ENCODE results near the gene ZNF527. TPM values are rescaled to one million over a fixed set of nuclear protein-coding genes. Genes with fewer than 3 reads are reported as not detected.
"Not testable (repeated sequence)": the region's sequence is repeated elsewhere in the genome, so short reads cannot be mapped to it uniquely, and the experiment has no call there.

Gene ZNF527
- polyA plus RNA-seq, 1 donor from 2014 or later, result 10.4 TPM

DNA sequence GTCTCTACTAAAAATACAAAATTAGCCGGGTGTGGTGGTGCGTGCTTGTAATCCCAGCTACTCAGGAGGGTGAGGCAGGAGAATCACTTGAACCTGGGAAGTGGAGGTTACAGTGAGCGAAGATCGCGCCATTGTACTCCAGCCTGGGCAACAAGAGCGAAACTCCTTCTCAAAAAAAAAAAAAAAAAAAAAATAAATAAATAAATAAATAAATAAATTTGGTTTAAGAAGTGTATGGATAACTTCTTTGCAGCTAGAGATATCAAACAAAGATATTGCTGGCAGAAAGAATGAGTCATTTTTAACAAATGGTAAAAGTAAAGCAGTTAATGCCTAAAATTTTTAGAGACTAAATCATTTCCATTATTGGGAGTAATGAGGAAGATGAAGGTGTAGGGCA, 20.5 kb downstream of the ZNF527 start:
- not testable (repeated sequence) for H3K27ac Mint-ChIP-seq
- peaks cover 14 to 54% (median 38%) of the 10 kb centered on the region in 3 donors for H3K9me3 Mint-ChIP-seq

DNA sequence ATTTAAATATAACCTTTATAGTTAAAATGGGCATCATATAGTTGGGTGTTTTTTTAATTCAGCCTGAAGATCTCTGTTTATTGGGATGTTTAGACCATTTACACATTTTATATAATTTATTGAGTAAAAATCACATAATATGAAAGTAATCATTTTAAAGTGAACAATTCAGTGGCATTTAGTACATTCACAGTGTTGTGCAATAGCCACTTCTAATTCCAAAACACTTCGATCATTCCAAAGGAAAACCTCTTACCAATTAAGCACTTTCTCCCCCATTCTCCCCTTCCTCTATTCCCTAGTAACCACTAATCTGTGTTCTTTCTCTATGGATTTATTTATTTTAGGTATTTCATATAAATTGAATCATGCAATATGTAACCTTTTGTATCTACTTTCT, 30.2 kb downstream of the ZNF527 start:
- Mint-ChIP-seq H3K4me1 (no peaks in the 10 kb centered on the region), H3K36me3 (peaks cover 6% of the 10 kb centered on the region), H3K27me3 (no peaks in the 10 kb centered on the region), H3K4me3 (no peak overlapping the region), H3K9me3 (peaks cover 19 to 39% (median 27%) of the 10 kb centered on the region in 3 donors), H3K27ac (no peak overlapping the region)

More for the DNA sequence above, 20.5 kb downstream of the ZNF527 start:
- H3K4me3 Mint-ChIP-seq, H3K27me3 Mint-ChIP-seq, H3K4me1 Mint-ChIP-seq: not testable (repeated sequence)
- H3K36me3 Mint-ChIP-seq, result peaks cover 23% of the 10 kb centered on the region

GRCh38 chr19:37403403-37403802, 32.5 kb downstream of the ZNF527 start:
- Mint-ChIP-seq H3K27me3 (no peaks in the 10 kb centered on the region), H3K36me3 (peaks cover 6% of the 10 kb centered on the region), H3K4me3 (no peak overlapping the region), H3K27ac (no peak overlapping the region), H3K4me1 (no peaks in the 10 kb centered on the region), H3K9me3 (peaks cover 19 to 40% (median 25%) of the 10 kb centered on the region in 3 donors)

- H3K9me3 Mint-ChIP-seq, result peaks cover 14 to 32% (median 25%) of the 10 kb centered on the region in 3 donors
- not testable (repeated sequence) for H3K27me3 Mint-ChIP-seq, H3K4me1 Mint-ChIP-seq, H3K4me3 Mint-ChIP-seq, H3K27ac Mint-ChIP-seq, H3K36me3 Mint-ChIP-seq
Observed at GRCh38 chr19:37406140-37406846, 35.4 kb downstream of the ZNF527 start.

GRCh38 chr19:37412700-37413099, 41.8 kb downstream of the ZNF527 start:
- Mint-ChIP-seq H3K27ac (no peak overlapping the region), H3K4me1 (no peaks in the 10 kb centered on the region), H3K36me3 (peaks cover 7% of the 10 kb centered on the region), H3K4me3 (no peak overlapping the region), H3K9me3 (peaks cover 9 to 41% (median 30%) of the 10 kb centered on the region in 3 donors), H3K27me3 (no peaks in the 10 kb centered on the region)

- no peaks in the 10 kb centered on the region for H3K27me3 Mint-ChIP-seq
- peaks cover 14 to 42% (median 30%) of the 10 kb centered on the region in 3 donors for H3K9me3 Mint-ChIP-seq
- no peak overlapping the region for H3K27ac Mint-ChIP-seq
- no peaks in the 10 kb centered on the region for H3K4me1 Mint-ChIP-seq
- peaks cover 12% of the 10 kb centered on the region for H3K36me3 Mint-ChIP-seq
- no peak overlapping the region for H3K4me3 Mint-ChIP-seq
Observed at GRCh38 chr19:37413313-37414084, 42.6 kb downstream of the ZNF527 start.

Other genes starting within 250 kb of the ZNF527 start
- 46.1 TPM for gene ZNF585A, start 198.4 kb upstream of the ZNF527 start, polyA plus RNA-seq
- 5.8 TPM for gene ZNF585B, start 160.6 kb upstream of the ZNF527 start, polyA plus RNA-seq
- 9.6 TPM for gene ZNF383, start 152.9 kb upstream of the ZNF527 start, polyA plus RNA-seq
- gene ZNF569, start 96.3 kb downstream of the ZNF527 start, polyA plus RNA-seq, result 4.5 TPM
- 4.3 TPM for gene ZNF570, start 98.3 kb downstream of the ZNF527 start, polyA plus RNA-seq
- gene ZNF793, start 135.8 kb downstream of the ZNF527 start, polyA plus RNA-seq, result 1.9 TPM
- gene ZNF571, start 223.7 kb downstream of the ZNF527 start, polyA plus RNA-seq, result 6.9 TPM
- 5.1 TPM for gene ZNF540, start 223.8 kb downstream of the ZNF527 start, polyA plus RNA-seq

Data from IgD-negative memory B cell (primary cell).